IMR-90 (cell line): ENCODE data around the gene HTR1E. TPM values are rescaled to one million over a fixed set of nuclear protein-coding genes. Genes with fewer than 3 reads are reported as not detected.

ENCODE experiments used
- ATAC-seq: fragments of 200-7000 bp; cut with Tn5 transposase; 2 replicates; pipeline ENCODE4 v1.9.1; 2020; ENCODE audit warnings: low read depth, mild to moderate bottlenecking, moderate library complexity
- BruUV-seq: library from RNA; stranded (reverse); fragments of 400-500 nt; replicated peaks from 2 replicates; lab custom pipeline; 2021; lab: Mats Ljungman, UMichigan
- CTCF ChIA-PET: fragments of 300-600 bp; formaldehyde crosslinking; extraction: SDS; loops from one replicate; lab custom pipeline; 2021; ENCODE audit warnings: antibody characterized with exemption; lab: Yijun Ruan, JAX
- POLR2A ChIA-PET: fragments of 300-600 bp; sonication (Branson Sonifier 250); formaldehyde crosslinking; loops from one replicate; lab custom pipeline; 2022; ENCODE audit warnings: antibody characterized with exemption; ENCODE audit not compliant: unreplicated experiment; lab: Charles Lee
- DNase-seq: peaks from one replicate; pipeline ENCODE4 v3.0.0; 2013
- H2AFZ ChIP-seq: replicated peaks from 2 replicates; pipeline ENCODE3; 2013; ENCODE audit warnings: low read length, mild to moderate bottlenecking; ENCODE audit not compliant: poor library complexity
- H2AK5ac ChIP-seq: 2 replicates; pipeline ENCODE4 v1.6.1; 2013; ENCODE audit warnings: low read depth, low read length, inconsistent platforms
- H2AK9ac ChIP-seq: replicated peaks from 2 replicates; pipeline ENCODE3; 2013; ENCODE audit warnings: mild to moderate bottlenecking, low read depth, low read length, moderate library complexity; ENCODE audit not compliant: poor library complexity
- H2BK120ac ChIP-seq: 2 replicates; pipeline ENCODE4 v1.6.1; 2013; ENCODE audit warnings: low read depth, low read length, inconsistent platforms
- H2BK15ac ChIP-seq: 3 replicates; pipeline ENCODE4 v1.6.1; 2013; ENCODE audit warnings: low read depth, low read length, inconsistent platforms
- H2BK20ac ChIP-seq: 2 replicates; pipeline ENCODE4 v1.6.1; 2013; ENCODE audit warnings: low read depth, mild to moderate bottlenecking, inconsistent platforms, low read length, moderate library complexity
- H2BK5ac ChIP-seq: 2 replicates; pipeline ENCODE4 v1.6.1; 2013; ENCODE audit warnings: mild to moderate bottlenecking, low read depth, low read length, inconsistent platforms; ENCODE audit not compliant: poor library complexity, severe bottlenecking
- H3K14ac ChIP-seq: replicated peaks from 2 replicates; pipeline ENCODE4 v1.6.1; 2013; ENCODE audit warnings: low read depth, low read length, inconsistent platforms
- H3K18ac ChIP-seq: 2 replicates; pipeline ENCODE4 v1.6.1; 2013; ENCODE audit warnings: low read depth, low read length, control low read depth
- H3K23ac ChIP-seq: 2 replicates; pipeline ENCODE4 v1.6.1; 2013; ENCODE audit warnings: low read depth, low read length, inconsistent platforms
- H3K27ac ChIP-seq: 2 replicates; pipeline ENCODE4 v1.5.1; 2013; ENCODE audit warnings: mild to moderate bottlenecking, control low read depth, low read length; ENCODE audit not compliant: insufficient read depth
- H3K27me3 ChIP-seq: 2 replicates; pipeline ENCODE4 v1.6.1; 2013; ENCODE audit warnings: low read length; ENCODE audit not compliant: control insufficient read depth, insufficient read depth
- H3K36me3 ChIP-seq: 2 replicates; pipeline ENCODE4 v1.6.1; 2013; ENCODE audit warnings: low read length, mixed read lengths; ENCODE audit not compliant: control insufficient read depth, insufficient read depth
- H3K4ac ChIP-seq: 2 replicates; pipeline ENCODE4 v1.6.1; 2013; ENCODE audit warnings: low read depth, low read length, inconsistent platforms
- H3K4me1 ChIP-seq: 2 replicates; pipeline ENCODE4 v1.6.1; 2013; ENCODE audit warnings: low read length, mixed read lengths; ENCODE audit not compliant: control insufficient read depth, insufficient read depth
- H3K4me2 ChIP-seq: 2 replicates; pipeline ENCODE4 v1.6.1; 2013; ENCODE audit warnings: low read depth, mild to moderate bottlenecking, control low read depth, low read length, moderate library complexity
- H3K4me3 ChIP-seq: 2 replicates; pipeline ENCODE4 v1.5.1; 2013; ENCODE audit warnings: low read depth, mild to moderate bottlenecking, control low read depth, low read length, moderate library complexity; ENCODE audit not compliant: insufficient read depth
- H3K56ac ChIP-seq: 2 replicates; pipeline ENCODE4 v1.6.1; 2013; ENCODE audit warnings: low read length, inconsistent platforms; ENCODE audit not compliant: insufficient read depth; ENCODE audit errors: extremely low read depth
- H3K79me1 ChIP-seq, 2 experiments: 2 replicates each; pipeline ENCODE4 v1.6.1; 2013; ENCODE audit warnings: low read length in 2 of 2, inconsistent platforms in 1 of 2, low read depth in 1 of 2
- H3K9ac ChIP-seq: 2 replicates; pipeline ENCODE4 v1.6.1; 2013; ENCODE audit warnings: low read depth, low read length, control low read depth
- H3K9me1 ChIP-seq: 2 replicates; pipeline ENCODE4 v1.6.1; 2013; ENCODE audit warnings: low read length, inconsistent platforms; ENCODE audit not compliant: insufficient read depth
- H3K9me3 ChIP-seq: 2 replicates; pipeline ENCODE4 v1.6.1; 2013; ENCODE audit warnings: low read length; ENCODE audit not compliant: control insufficient read depth, insufficient read depth
- H4K20me1 ChIP-seq: 2 replicates; pipeline ENCODE4 v1.6.1; 2013; ENCODE audit warnings: low read length, inconsistent platforms; ENCODE audit not compliant: insufficient read depth
- H4K5ac ChIP-seq: 2 replicates; pipeline ENCODE4 v1.6.1; 2013; ENCODE audit warnings: mild to moderate bottlenecking, low read depth, low read length, control low read depth
- H4K8ac ChIP-seq, 2 experiments: 2 replicates each; pipeline ENCODE4 v1.6.1; 2013; ENCODE audit warnings: low read depth in 2 of 2, low read length in 2 of 2, control low read depth in 1 of 2, inconsistent platforms in 1 of 2
- H4K91ac ChIP-seq: 2 replicates; pipeline ENCODE4 v1.6.1; 2013; ENCODE audit warnings: low read depth, low read length, inconsistent platforms; ENCODE audit not compliant: insufficient read depth
- BHLHE40 ChIP-seq: fragments of 150-350 bp; IDR thresholded peaks from 2 replicates; pipeline ENCODE4 v1.6.1; 2016; ENCODE audit warnings: mild to moderate bottlenecking, low read depth, low read length
- CEBPB ChIP-seq: IDR thresholded peaks from 2 replicates; pipeline ENCODE4 v1.6.1; 2012; ENCODE audit warnings: low read depth, low read length, improper control_type of control experiment
- CHD1 ChIP-seq: IDR thresholded peaks from 2 replicates; pipeline ENCODE4 v1.6.1; 2012; ENCODE audit warnings: low read depth, low read length, improper control_type of control experiment
- FOS ChIP-seq: fragments of 150-350 bp; IDR thresholded peaks from 2 replicates; pipeline ENCODE4 v1.6.1; 2016; ENCODE audit warnings: low read depth, low read length
- MAFK ChIP-seq: IDR thresholded peaks from 2 replicates; pipeline ENCODE4 v1.6.1; 2012; ENCODE audit warnings: low read depth, low read length, improper control_type of control experiment
- MAZ ChIP-seq: IDR thresholded peaks from 2 replicates; pipeline ENCODE4 v1.6.1; 2012; ENCODE audit warnings: low read depth, mild to moderate bottlenecking, low read length, improper control_type of control experiment, moderate library complexity, borderline replicate concordance
- MXI1 ChIP-seq: IDR thresholded peaks from 2 replicates; pipeline ENCODE4 v1.6.1; 2012; ENCODE audit warnings: low read depth, mild to moderate bottlenecking, low read length, moderate library complexity, borderline replicate concordance
- NFE2L2 ChIP-seq: fragments of 150-350 bp; IDR thresholded peaks from 2 replicates; pipeline ENCODE4 v1.6.1; 2016; ENCODE audit warnings: low read depth, mild to moderate bottlenecking, low read length
- POLR2A ChIP-seq: IDR thresholded peaks from 2 replicates; pipeline ENCODE4 v1.6.1; 2012; ENCODE audit warnings: mild to moderate bottlenecking, low read depth, low read length
- RAD21 ChIP-seq: IDR thresholded peaks from 2 replicates; pipeline ENCODE4 v1.6.1; 2012; ENCODE audit warnings: low read length, improper control_type of control experiment
- RCOR1 ChIP-seq: IDR thresholded peaks from 2 replicates; pipeline ENCODE4 v1.6.1; 2012; ENCODE audit warnings: mild to moderate bottlenecking, low read length, improper control_type of control experiment; ENCODE audit not compliant: insufficient replicate concordance
- RFX5 ChIP-seq: IDR thresholded peaks from 2 replicates; pipeline ENCODE4 v1.8.0; 2012; ENCODE audit warnings: low read depth, mild to moderate bottlenecking, low read length, moderate library complexity
- SMC3 ChIP-seq: fragments of 150-350 bp; IDR thresholded peaks from 2 replicates; pipeline ENCODE4 v1.6.1; 2016; ENCODE audit warnings: low read depth, mild to moderate bottlenecking, antibody characterized with exemption, low read length, moderate library complexity
- USF2 ChIP-seq: fragments of 150-350 bp; IDR thresholded peaks from 2 replicates; pipeline ENCODE4 v1.6.1; 2017; ENCODE audit warnings: mild to moderate bottlenecking, antibody characterized with exemption, low read length, low read depth
- WGBS, 2 experiments: methylation state at CpG; one replicate each; pipeline versions ENCODE4 v1.1.5 to v1.1.7; 2013; ENCODE audit warnings: missing lambda C conversion rate in 2 of 2; ENCODE audit not compliant: insufficient read length in 1 of 2; ENCODE audit errors: extremely low coverage in 2 of 2; 5-methylcytosine and 5-hydroxymethylcytosine counted together
- dilution Hi-C: fragments of 300-500 bp; cut with HindIII; formaldehyde crosslinking; loops from one replicate; pipeline ENCODE4 v1.14.3; 2018; ENCODE audit warnings: low sequenced_read_pairs; ENCODE audit not compliant: unreplicated experiment
- in situ Hi-C: fragments of 300-500 bp; cut with MboI; formaldehyde crosslinking; loops from 3 replicates; pipeline ENCODE4 v1.14.3; 2019; ENCODE audit warnings: low sequenced_read_pairs, inconsistent platforms, mixed read lengths
- intact Hi-C: fragments of 100-400 bp; cut with micrococcal nuclease; formaldehyde crosslinking; loops from 2 replicates; pipeline ENCODE4 v1.10.0; 2022
- polyA plus RNA-seq, 3 experiments: library from polyadenylated mRNA; depleted of rRNA; stranded (reverse); fragments of >200 nt; gene quantifications; 2 replicates each; pipeline ENCODE4 v1.2.3, GENCODE V29; 2012; ENCODE audit warnings: low replicate concordance in 1 of 3
- total RNA-seq: library from RNA; depleted of rRNA; stranded (reverse); fragments of >200 nt; gene quantifications from 2 replicates; pipeline ENCODE4 v1.2.3, GENCODE V29; 2012
- TF ChIP-seq, protein P1 (sequence below): fragments of 150-350 bp; IDR thresholded peaks from 2 replicates; pipeline ENCODE4 v1.6.1; 2016; ENCODE audit warnings: low read depth, mild to moderate bottlenecking, low read length, moderate library complexity, borderline replicate concordance
- TF ChIP-seq, protein P2 (sequence below): conservative IDR thresholded peaks from 2 replicates; pipeline ENCODE4 v1.5.1; 2012; ENCODE audit warnings: mild to moderate bottlenecking, low read depth, low read length, improper control_type of control experiment

Gene HTR1E
- total and polyA plus RNA-seq, 2 of the 4 experiments (the other 2 are of a cell fraction), result not detected

GRCh38 chr6:86963352-86963751, 26.0 kb downstream of the HTR1E start:
- Histone ChIP-seq H3K27me3 (no peaks in the 10 kb centered on the region), H3K9me3 (no peaks in the 10 kb centered on the region), H2BK5ac (no peak overlapping the region), H3K14ac (no peak overlapping the region), H4K8ac (no peak overlapping the region), H3K23ac (no peak overlapping the region), H3K56ac (no peak overlapping the region), H4K20me1 (no peaks in the 10 kb centered on the region), H2BK120ac (no peak overlapping the region), H3K4me1 (no peaks in the 10 kb centered on the region), H2BK20ac (no peak overlapping the region), H3K9me1 (no peaks in the 10 kb centered on the region), H3K36me3 (no peaks in the 10 kb centered on the region), H3K4me3 (no peak overlapping the region), H3K4ac (no peak overlapping the region), H2AK5ac (no peak overlapping the region), H4K5ac (no peak overlapping the region), H3K18ac (no peak overlapping the region), H3K27ac (no peak overlapping the region), H2AK9ac (no peak overlapping the region), H2BK15ac (no peak overlapping the region), H4K91ac (no peak overlapping the region), H3K9ac (no peak overlapping the region), H3K79me1 (no peaks in the 10 kb centered on the region), H3K4me2 (no peak overlapping the region), H2AFZ (no peak overlapping the region)
- ATAC-seq (no peak), DNase-seq (peak; percentile 1)
- in situ Hi-C loops (no loop called here), dilution Hi-C loops (no loop called here), intact Hi-C loops (no loop called here)
- TF ChIP-seq NFE2L2 (no peak), CHD1 (no peak), MXI1 (no peak), RAD21 (no peak), BHLHE40 (no peak), RCOR1 (no peak), MAFK (no peak), CEBPB (no peak), MAZ (no peak), USF2 (no peak), FOS (no peak), SMC3 (no peak), POLR2A (no peak), RFX5 (no peak)
- TF ChIP-seq, protein P1, sequence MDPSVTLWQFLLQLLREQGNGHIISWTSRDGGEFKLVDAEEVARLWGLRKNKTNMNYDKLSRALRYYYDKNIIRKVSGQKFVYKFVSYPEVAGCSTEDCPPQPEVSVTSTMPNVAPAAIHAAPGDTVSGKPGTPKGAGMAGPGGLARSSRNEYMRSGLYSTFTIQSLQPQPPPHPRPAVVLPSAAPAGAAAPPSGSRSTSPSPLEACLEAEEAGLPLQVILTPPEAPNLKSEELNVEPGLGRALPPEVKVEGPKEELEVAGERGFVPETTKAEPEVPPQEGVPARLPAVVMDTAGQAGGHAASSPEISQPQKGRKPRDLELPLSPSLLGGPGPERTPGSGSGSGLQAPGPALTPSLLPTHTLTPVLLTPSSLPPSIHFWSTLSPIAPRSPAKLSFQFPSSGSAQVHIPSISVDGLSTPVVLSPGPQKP, result no peak
- TF ChIP-seq, protein P2, sequence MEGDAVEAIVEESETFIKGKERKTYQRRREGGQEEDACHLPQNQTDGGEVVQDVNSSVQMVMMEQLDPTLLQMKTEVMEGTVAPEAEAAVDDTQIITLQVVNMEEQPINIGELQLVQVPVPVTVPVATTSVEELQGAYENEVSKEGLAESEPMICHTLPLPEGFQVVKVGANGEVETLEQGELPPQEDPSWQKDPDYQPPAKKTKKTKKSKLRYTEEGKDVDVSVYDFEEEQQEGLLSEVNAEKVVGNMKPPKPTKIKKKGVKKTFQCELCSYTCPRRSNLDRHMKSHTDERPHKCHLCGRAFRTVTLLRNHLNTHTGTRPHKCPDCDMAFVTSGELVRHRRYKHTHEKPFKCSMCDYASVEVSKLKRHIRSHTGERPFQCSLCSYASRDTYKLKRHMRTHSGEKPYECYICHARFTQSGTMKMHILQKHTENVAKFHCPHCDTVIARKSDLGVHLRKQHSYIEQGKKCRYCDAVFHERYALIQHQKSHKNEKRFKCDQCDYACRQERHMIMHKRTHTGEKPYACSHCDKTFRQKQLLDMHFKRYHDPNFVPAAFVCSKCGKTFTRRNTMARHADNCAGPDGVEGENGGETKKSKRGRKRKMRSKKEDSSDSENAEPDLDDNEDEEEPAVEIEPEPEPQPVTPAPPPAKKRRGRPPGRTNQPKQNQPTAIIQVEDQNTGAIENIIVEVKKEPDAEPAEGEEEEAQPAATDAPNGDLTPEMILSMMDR, result no peak
- ChIA-PET CTCF (no interaction called here), POLR2A (no interaction called here)
- no CpG with 5 or more reads among the region's 2 CpGs for WGBS, 2 experiments
- BruUV-seq, result no TSS peak
